T-helper 2 cell (primary cell): Measurements from ENCODE around the gene TXLNG.

Experiments used
- DNase-seq, 5 experiments: peaks; one replicate each; pipeline versions ENCODE4 v3.0.0 to v3.0.0-alpha.2; 2012 to 2022

The TXLNG gene

DNA sequence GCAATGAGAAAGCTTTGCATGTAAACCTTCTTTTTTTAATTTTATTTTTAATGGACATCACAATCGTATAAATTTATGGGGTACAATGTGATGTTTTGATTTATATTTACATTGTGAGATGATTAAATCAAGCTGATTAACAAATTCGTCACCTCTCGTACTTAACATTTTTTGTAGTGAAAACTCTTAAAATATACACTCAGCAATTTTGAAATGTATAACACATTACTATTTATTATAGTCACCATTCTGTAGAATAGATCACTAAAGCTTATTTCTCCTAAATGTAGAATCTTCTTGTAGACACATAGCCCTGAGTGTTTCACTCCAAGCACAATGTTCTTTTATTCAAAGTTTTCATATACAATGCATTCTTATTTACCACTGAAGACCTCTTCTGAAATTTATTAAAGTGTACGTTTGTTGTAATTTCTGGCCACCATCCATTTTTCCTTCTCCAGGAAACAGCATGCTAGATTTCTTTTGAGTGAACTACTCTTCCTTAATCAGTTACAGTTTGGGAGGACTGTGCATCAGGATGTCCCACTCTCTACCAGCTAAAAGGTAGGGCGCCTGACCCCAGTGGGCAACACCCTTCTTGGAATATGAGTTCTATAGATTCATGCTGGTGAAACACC is 88.3 kb downstream of the TXLNG start:
- DNase-seq: no peak

DNA sequence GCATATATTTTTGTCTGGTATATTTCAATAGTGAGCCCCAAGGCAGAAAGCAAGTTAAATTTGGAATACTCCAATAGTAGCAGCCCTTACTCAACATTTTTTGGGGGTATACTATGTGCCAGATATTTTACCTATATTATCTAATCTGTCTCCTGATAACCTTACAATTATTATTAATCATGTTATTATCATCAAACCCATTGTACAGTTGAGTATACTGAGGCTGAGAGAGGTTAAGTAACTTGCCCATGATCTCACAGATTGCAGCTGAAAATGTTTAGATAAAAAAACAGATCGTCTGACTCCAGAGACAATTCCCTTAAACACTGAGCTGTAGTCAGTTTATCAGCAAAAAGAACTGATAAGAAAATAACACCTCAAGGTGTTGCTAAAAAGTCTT is 90.4 kb downstream of the TXLNG start:
- no peak for DNase-seq

DNA sequence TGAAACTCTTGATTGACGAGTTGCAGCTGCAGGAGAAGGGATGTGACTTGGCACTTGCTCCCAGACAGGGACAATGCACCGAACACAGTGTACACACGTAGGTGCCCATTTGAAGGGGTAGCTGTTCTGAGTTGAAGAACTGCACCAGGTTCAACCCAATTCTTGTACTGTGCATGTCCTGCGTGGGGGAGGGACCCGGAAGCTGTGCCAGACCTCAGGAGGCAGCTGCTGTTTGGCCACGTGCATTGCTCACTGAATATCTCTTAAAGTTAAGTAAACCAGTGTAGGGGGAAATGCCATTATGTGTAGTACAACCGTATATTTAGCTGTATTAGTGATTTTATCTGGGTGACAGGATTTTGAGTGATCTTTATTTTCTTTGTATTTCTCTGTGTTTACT is 95.9 kb downstream of the TXLNG start:
- peak in 1 of 5 experiments; percentile 39 for DNase-seq

DNA sequence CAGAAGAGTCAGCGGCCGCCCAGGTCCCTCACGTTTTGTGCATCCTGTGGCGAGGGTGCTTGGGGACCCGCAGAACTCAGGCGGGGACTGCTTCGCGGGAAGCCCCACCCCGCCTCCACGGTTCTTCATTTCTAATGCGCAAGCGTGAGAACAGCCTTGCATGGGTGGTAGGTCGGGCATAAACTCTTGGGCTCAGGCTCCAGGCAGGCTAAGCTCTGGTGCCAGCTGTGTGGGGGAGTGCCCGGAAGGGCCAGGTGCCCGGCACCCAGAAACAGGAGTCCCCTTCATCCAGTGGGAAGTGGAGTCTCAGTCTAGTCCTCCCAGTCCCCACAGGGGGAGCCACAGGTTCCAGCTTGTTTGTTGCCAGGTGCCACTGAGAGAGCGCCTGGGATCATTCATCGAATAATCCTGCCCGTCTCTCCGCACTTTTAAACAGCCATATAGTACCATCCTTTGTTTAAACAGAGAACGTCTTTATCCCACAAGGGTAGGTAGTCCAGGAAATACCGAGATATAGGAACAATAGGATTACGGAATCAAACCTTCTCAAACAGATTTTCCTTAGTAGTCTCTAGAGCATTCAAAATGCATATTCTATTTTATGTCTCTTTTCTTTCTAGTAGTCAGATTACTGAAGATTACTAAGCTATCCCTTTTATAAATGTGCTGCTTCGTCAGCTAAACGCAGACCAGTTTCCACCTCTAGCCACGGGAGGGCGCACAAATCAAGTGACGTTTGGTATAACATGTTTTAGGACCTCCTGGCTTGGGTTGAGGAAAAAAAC is 96.6 kb downstream of the TXLNG start:
- DNase-seq: peak in 4 of 5 experiments; percentile 42 to 74 (median 51)

DNA sequence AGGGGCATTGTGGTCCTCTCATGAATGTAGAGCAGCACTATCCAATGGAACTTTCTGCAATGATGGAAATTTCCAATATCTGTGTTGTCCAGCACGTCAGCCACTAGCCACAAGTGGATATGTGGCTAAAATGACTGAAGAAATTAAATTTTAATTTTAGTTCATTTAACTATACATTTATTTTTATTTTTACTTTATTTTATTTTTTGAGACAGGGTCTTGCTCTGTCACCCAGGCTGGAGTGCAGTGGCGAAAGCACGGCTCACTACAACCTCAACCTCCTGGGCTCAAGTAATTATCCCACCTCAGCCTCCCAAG is 97.2 kb downstream of the TXLNG start:
- no peak for DNase-seq

DNA sequence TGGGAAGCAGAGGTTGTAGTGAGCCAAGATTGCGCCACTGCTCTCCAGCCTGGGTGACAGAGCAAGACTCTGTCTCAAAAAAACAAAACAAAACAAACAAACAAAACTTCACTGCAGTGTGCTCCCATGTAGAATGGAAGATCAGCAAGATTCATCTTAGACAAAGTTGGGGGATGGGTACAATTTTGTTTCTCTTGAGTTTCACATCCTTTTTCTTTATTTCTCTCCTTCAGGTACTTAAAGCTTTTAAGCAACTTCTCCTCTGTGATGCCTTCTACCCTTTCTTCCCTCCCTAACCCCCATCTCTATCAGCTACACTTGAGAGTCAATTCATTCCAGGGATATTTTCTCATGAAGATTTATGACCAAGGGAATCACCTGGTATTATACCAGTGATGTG is 99.4 kb downstream of the TXLNG start:
- DNase-seq: no peak

DNA sequence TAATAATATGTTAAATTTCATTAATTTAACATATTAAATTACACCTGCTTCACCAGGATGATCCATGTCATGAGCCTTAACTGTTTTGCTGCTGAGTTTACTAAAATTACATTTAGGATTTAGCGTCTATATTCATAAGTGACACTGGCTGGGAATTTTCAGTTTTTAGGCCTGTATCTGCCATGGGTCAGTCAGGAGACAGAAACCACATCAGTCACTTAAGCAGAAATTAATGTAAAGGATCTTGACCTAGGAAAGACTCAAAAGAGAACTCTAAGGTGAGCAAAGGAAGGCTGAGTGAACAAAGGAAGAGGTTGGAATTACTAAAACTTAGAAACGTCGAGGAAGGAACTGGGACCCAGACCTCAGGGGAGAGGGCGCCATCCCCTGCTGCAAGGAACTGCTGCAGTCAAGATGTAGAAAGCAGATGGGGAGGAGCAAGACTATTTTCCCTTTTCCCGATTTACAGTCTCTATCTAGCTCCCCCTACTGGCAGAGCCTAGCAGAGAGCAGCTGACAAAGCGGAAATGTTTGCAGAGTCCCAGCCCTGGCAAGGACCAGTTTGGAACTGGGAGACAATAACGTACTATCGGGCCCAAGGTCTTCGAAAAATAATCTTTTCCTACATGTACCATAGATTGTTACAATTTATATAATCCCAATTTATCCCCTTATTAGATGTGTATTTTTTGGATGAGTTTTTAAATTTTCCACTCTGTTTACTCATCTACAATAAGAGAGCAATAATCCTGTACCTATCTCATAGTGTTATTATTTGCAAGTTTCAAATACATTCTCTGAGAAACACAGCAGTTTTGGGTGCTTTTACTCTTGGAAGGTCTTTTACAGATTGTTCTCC is 106.5 kb downstream of the TXLNG start:
- DNase-seq: peak in 4 of 5 experiments; percentile 31 to 64 (median 42)
